Measurements from ENCODE around the gene TMEM222. TPM values are rescaled to one million over a fixed set of nuclear protein-coding genes. Genes with fewer than 3 reads are reported as not detected.
"Not testable (repeated sequence)": the region's sequence is repeated elsewhere in the genome, so short reads cannot be mapped to it uniquely, and the experiment has no call there.

TMEM222 gene
- 10 to 100 TPM; 31.5 to 45.1 TPM for total RNA-seq

- Histone ChIP-seq H3K4me3 (peak within 1 kb of the TSS; percentile 91), H3K4me1 (ENCODE audit: control insufficient read depth in 1 of 2, low read depth in 2 of 2) (peaks cover 13 to 34% of the 10 kb centered on the region in 2 donors), H3K27me3 (replicated peaks; ENCODE audit: insufficient read depth) (no peaks in the 10 kb centered on the region), H3K36me3 (peaks cover 16% of the 10 kb centered on the region), H3K9me3 (no peaks in the 10 kb centered on the region), H3K27ac (peak within 1 kb of the TSS; percentile 74 to 89)
- DNase-seq (ENCODE audit: low spot score), result peak; percentile 90
- TF ChIP-seq CTCF (IDR thresholded peaks at IDR 0.05), result no peak
- peak; percentile 95 for ATAC-seq (ENCODE audit: insufficient number of reproducible peaks, low FRiP score, low read depth)
Observed at GRCh38 chr1:27321813-27322568, at the start of gene TMEM222. TSS of gene TMEM222 (plus strand) at chr1:27322163. CDS start at chr1:27322198, 35 bp downstream.

- no peak for TF ChIP-seq CTCF (IDR thresholded peaks at IDR 0.05)
Observed at GRCh38 chr1:27274204-27274603, 47.8 kb upstream of the TMEM222 start.

GRCh38 chr1:27275696-27276095 is 46.3 kb upstream of the TMEM222 start:
- H3K9me3 ChIP-seq, result no peaks in the 10 kb centered on the region
- ATAC-seq (ENCODE audit: insufficient number of reproducible peaks, low FRiP score, low read depth), result no peak
- DNase-seq (ENCODE audit: low spot score), result no peak
- no peaks in the 10 kb centered on the region for H3K4me1 ChIP-seq (ENCODE audit: control insufficient read depth in 1 of 2, low read depth in 2 of 2)
- H3K4me3 ChIP-seq, result no peak overlapping the region
- H3K27me3 ChIP-seq (replicated peaks; ENCODE audit: insufficient read depth), result no peaks in the 10 kb centered on the region
- H3K36me3 ChIP-seq, result no peaks in the 10 kb centered on the region
- no peak for TF ChIP-seq CTCF (IDR thresholded peaks at IDR 0.05)
- H3K27ac ChIP-seq, result no peak overlapping the region

More at GRCh38 chr1:27274204-27274603, 47.8 kb upstream of the TMEM222 start:
- Histone ChIP-seq H3K9me3 (no peaks in the 10 kb centered on the region), H3K27me3 (replicated peaks; ENCODE audit: insufficient read depth) (no peaks in the 10 kb centered on the region), H3K4me1 (ENCODE audit: control insufficient read depth in 1 of 2, low read depth in 2 of 2) (no peaks in the 10 kb centered on the region), H3K36me3 (no peaks in the 10 kb centered on the region), H3K27ac (no peak overlapping the region), H3K4me3 (no peak overlapping the region)
- DNase-seq (ENCODE audit: low spot score) (no peak), ATAC-seq (ENCODE audit: insufficient number of reproducible peaks, low FRiP score, low read depth) (no peak)

- H3K36me3 ChIP-seq, result peaks cover 9% of the 10 kb centered on the region
- no peak overlapping the region for H3K4me3 ChIP-seq
- no peaks in the 10 kb centered on the region for H3K4me1 ChIP-seq (ENCODE audit: control insufficient read depth in 1 of 2, low read depth in 2 of 2)
- no peak overlapping the region for H3K27ac ChIP-seq
- no peaks in the 10 kb centered on the region for H3K27me3 ChIP-seq (replicated peaks; ENCODE audit: insufficient read depth)
- ATAC-seq (ENCODE audit: insufficient number of reproducible peaks, low FRiP score, low read depth) (peak; percentile 36), DNase-seq (ENCODE audit: low spot score) (peak; percentile 84)
- peak; percentile 82 for TF ChIP-seq CTCF (IDR thresholded peaks at IDR 0.05)
- no peaks in the 10 kb centered on the region for H3K9me3 ChIP-seq
Observed at GRCh38 chr1:27284425-27285273, 37.3 kb upstream of the TMEM222 start.

GRCh38 chr1:27285274-27285660 is 36.7 kb upstream of the TMEM222 start:
- ATAC-seq (ENCODE audit: insufficient number of reproducible peaks, low FRiP score, low read depth), result no peak
- Histone ChIP-seq H3K4me1 (ENCODE audit: control insufficient read depth in 1 of 2, low read depth in 2 of 2) (no peaks in the 10 kb centered on the region), H3K4me3 (no peak overlapping the region), H3K36me3 (peaks cover 11% of the 10 kb centered on the region), H3K9me3 (no peaks in the 10 kb centered on the region), H3K27me3 (replicated peaks; ENCODE audit: insufficient read depth) (no peaks in the 10 kb centered on the region), H3K27ac (no peak overlapping the region)
- no peak for TF ChIP-seq CTCF (IDR thresholded peaks at IDR 0.05)
- no peak for DNase-seq (ENCODE audit: low spot score)

DNA sequence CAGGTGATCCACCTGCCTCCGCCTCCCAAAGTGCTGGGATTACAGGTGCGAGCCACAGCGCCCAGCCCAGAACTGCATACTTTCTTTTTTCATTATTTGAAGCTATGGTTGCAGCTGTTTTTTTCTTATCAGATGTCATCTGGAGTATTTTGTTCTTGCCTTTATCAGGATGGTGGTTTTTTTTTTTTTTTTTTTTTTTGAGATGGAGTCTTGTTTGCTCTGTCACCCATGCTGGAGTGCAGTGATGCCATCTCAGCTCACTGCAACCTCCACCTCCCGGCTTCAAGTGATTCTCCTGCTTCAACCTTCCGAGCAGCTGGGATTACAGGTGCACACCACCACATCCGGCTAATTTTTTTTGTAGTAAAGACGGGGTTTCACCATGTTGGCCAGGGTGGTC is 36.1 kb upstream of the TMEM222 start:
- not testable (repeated sequence) for H3K4me3 ChIP-seq; DNase-seq (ENCODE audit: low spot score); H3K4me1 ChIP-seq (ENCODE audit: control insufficient read depth in 1 of 2, low read depth in 2 of 2); H3K27ac ChIP-seq; H3K9me3 ChIP-seq; H3K27me3 ChIP-seq (replicated peaks; ENCODE audit: insufficient read depth); ATAC-seq (ENCODE audit: insufficient number of reproducible peaks, low FRiP score, low read depth)
- H3K36me3 ChIP-seq, result peaks cover 15% of the 10 kb centered on the region

DNA sequence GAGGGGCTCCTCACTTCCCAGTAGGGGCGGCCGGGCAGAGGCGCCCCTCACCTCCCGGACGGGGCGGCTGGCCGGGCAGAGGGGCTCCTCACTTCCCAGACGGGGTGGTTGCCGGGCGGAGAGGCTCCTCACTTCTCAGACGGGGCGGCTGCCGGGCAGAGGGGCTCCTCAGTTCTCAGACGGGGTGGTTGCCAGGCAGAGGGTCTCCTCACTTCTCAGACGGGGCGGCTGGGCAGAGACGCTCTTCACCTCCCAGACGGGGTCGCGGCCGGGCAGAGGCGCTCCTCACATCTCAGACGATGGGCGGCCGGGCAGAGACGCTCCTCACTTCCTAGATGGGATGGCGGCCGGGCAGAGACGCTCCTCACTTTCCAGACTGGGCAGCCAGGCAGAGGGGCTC is 32.8 kb upstream of the TMEM222 start:
- H3K36me3 ChIP-seq, result peaks cover 30% of the 10 kb centered on the region
- H3K27ac ChIP-seq; ATAC-seq (ENCODE audit: insufficient number of reproducible peaks, low FRiP score, low read depth); H3K27me3 ChIP-seq (replicated peaks; ENCODE audit: insufficient read depth); DNase-seq (ENCODE audit: low spot score); H3K9me3 ChIP-seq; H3K4me1 ChIP-seq (ENCODE audit: control insufficient read depth in 1 of 2, low read depth in 2 of 2); H3K4me3 ChIP-seq: not testable (repeated sequence)

Measured in thoracic aorta (tissue), 2 donors.